GM18502 (cell line): Measurements from ENCODE around the gene PFN4.
"Not testable (repeated sequence)": the region's sequence is repeated elsewhere in the genome, so short reads cannot be mapped to it uniquely, and the experiment has no call there.

Experiments used
- ATAC-seq: cut with Tn5 transposase; IDR thresholded peaks from one replicate; pipeline ENCODE4 v1.9.1; 2021; ENCODE audit warnings: mild to moderate bottlenecking; ENCODE audit not compliant: unreplicated experiment, poor library complexity

PFN4 gene

DNA sequence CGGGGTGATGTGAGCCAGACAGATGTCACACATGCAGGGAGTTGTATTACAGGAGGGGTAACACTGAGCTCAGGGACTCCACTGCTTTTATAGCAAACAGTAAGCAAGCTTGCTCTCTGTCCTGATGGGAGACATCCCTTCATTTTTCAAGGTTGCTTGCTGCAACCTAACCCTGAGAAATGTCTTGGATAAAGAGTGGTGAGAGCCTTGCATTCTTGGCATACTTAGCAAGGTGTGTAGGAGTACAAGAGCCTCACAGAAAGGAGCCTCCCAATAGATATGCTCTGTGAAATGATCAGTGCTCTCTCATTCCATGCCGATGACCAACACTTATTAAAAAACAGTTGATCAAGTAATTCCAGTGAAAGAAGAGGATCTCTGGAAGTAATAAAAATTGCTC lies 8.1 kb downstream of the PFN4 start:
- no peak for ATAC-seq

DNA sequence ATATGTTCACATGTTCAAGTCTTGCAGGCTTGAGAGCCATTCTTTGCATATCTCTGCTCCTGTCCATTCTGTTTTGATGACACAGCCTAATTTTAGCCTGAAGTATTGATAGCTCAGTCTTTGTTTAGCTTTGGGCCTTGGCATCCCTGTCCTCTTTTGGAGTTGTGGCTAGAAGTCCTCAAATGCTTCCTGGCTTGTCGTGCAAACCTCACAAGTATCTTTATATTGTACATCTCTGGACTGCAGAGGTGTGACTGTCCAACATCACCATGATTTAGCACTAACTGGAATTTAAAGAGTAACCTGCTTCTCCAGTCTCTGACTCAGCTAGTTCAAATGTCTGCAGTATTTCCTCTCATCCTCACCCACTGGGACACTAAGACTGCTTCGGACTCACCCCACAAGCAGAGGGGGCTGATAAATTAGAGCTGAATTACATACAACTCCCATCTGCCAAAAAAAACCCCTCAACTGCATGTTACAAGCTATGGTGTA lies 11.7 kb downstream of the PFN4 start:
- ATAC-seq, result no peak

- ATAC-seq, result no peak
These were observed 12.4 kb downstream of the PFN4 start for GRCh38 chr2:24110660-24111303.

DNA sequence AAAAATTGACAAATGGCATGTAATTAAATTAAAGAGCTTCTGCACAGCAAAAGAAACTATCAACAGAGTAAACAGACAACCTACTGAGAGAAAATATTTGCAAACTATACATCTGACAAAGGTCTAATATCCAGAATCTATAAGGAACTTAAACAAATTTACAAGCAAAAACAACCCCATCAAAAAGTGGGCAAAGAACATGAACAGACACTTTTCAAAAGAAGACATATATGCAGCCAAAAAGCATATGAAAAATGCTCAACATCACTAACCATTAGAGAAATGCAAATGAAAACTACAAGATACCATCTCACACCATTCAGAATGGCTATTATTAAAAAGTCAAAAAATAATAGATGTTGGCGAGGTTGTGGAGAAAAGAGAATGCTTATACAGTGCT lies 13.7 kb downstream of the PFN4 start:
- ATAC-seq, result not testable (repeated sequence)

DNA sequence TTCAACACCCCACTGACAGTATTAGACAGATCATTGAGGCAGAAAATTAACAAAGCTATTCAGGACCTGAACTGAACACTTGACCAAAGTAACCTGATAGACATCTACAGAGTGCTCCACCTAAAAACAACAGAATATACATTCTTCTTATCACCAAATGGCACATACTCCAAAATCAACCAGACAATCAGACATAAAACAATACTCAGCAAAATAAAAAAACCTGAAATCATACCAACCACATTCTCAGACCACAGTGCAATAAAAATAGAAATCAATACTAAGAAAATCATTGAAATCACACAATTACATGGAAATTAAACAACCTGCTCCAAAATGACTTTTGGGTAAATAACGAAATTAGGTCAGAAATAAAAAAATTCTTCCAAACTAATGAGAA lies 15.8 kb downstream of the PFN4 start:
- ATAC-seq, result no peak

- no peak for ATAC-seq
These were observed 16.3 kb downstream of the PFN4 start for GRCh38 chr2:24106786-24107185.

DNA sequence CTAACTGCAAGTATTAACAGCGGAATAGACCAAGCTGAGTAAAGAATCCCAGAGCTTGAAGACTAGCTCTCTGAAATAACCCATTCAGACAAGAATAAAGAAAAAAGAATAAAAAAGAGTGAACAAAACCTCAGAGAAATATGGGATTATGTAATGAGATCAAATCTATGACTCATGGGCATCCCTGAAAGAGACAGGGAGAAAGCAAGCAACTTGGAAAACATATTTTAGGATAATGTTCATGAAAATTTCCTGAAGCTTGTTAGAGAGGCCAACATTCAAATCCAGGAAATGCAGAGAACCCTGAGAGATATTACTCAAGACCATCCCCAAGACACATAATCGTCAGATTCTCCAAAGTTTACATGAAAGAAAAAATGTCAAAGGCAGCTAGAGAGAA lies 17.3 kb downstream of the PFN4 start:
- ATAC-seq, result no peak

- no peak for ATAC-seq
These were observed 18.2 kb downstream of the PFN4 start for GRCh38 chr2:24104906-24105305.

- no peak for ATAC-seq
These were observed 19.0 kb downstream of the PFN4 start for GRCh38 chr2:24104110-24104650.

- no peak for ATAC-seq
These were observed 20.5 kb downstream of the PFN4 start for GRCh38 chr2:24102677-24103076.

DNA sequence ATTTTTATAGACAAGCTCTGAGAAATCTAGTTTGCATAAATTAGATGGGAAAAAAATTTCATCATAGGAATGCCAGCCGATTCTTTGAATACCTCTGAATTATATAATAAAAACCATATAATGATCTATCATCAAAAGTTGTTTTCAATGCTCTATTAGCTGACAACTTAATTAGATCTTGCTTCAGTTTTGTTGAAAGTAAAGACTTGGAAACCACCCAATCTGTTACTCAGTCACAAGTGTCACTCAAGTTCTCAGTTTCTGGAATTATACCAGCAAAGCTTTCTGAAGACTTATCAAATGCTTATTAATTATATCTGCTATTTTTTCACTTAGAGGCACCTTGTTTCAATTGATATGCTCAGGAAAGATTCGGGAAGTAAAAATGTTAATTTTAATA lies 21.1 kb downstream of the PFN4 start:
- ATAC-seq, result no peak

- ATAC-seq, result not testable (repeated sequence)
These were observed 22.4 kb downstream of the PFN4 start for GRCh38 chr2:24100732-24101131.

- not testable (repeated sequence) for ATAC-seq
These were observed 27.9 kb downstream of the PFN4 start for GRCh38 chr2:24095171-24095677.

DNA sequence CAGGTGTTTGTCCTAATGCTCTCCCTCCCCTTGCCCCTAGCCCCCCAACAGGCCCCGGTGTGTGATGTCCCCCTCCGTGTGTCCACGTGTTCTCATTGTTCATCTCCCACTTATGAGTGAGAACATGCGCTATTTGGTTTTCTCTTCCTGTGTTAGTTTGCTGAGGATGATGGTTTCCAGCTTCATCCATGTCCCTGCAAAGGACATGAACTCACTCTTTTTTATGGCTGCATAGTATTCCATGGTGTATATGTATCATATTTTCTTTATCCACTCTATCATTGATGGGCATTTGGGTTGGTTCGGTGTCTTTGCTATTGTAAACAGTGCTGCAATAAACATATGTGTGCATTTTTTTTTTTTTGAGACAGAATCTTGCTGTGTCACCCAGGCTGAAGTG lies 29.9 kb downstream of the PFN4 start:
- not testable (repeated sequence) for ATAC-seq

GRCh38 chr2:24088821-24089359 lies 34.2 kb downstream of the PFN4 start:
- ATAC-seq, result no peak

DNA sequence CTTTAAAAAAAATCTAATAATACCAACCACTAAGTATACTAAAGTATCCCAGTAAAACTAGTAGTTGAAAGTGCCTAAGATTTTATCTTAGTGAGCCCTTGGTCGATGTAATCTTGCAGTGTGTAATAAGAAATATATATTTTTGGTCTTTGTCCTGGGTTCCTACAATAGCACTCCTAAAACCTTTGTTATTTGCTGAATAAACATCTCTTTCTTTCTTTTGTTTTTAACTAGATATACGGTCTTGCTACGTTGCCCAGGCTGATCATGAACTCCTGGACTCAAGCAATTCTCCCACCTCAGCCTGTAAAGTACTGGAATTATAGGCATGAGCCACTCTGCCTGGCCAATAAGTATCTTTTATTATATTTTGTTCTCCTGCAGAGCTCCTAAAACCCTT lies 36.1 kb downstream of the PFN4 start:
- no peak for ATAC-seq

GRCh38 chr2:24086241-24086640 lies 36.9 kb downstream of the PFN4 start:
- no peak for ATAC-seq

- ATAC-seq, result no peak
These were observed 38.0 kb downstream of the PFN4 start for GRCh38 chr2:24085200-24085489.

DNA sequence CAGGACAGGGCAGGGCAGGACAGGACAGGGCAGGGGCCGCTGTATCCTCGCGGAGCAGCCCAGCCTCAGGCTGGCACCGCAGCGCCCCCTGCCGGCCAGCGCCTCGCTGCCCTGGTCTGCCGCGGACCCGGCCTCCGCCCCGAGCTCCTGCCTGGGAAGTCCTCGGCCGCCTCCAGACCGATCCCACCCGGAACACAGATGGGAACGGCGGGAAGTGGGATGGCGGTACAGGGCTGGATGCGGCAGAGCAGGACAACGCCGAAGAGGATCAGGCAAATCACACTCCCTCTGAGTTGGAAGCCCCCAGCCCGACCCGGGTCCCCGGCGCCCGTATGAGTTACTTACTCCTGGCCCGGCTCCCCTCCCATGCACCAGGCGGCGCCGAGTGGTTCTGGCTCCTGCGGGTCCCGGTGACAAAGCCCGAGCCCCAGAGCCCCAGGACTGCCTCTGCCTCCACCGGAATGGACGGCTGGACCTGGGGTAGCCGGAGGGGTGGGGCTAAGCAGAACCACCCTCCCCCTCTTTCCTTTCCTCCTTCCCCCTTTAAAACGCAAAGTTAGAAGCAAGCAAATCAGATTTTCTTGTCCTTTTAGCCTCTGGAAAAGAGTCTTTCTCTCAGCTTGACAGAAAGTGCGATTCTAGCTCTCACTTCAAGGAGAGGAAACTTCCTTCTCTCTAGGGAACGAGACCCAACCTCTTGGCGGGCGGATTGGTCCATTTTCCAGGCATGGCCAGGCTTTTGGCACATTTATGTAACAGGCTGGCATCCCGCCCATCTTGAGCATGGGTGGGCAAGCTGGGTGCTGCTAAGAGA lies 38.5 kb downstream of the PFN4 start, which contains the start of gene TP53I3:
TP53I3 (minus strand) TSS at position 449 of the 814 bp plus-strand sequence. CDS start 508 bp downstream, outside the sequence.
- peak; percentile 74 for ATAC-seq

DNA sequence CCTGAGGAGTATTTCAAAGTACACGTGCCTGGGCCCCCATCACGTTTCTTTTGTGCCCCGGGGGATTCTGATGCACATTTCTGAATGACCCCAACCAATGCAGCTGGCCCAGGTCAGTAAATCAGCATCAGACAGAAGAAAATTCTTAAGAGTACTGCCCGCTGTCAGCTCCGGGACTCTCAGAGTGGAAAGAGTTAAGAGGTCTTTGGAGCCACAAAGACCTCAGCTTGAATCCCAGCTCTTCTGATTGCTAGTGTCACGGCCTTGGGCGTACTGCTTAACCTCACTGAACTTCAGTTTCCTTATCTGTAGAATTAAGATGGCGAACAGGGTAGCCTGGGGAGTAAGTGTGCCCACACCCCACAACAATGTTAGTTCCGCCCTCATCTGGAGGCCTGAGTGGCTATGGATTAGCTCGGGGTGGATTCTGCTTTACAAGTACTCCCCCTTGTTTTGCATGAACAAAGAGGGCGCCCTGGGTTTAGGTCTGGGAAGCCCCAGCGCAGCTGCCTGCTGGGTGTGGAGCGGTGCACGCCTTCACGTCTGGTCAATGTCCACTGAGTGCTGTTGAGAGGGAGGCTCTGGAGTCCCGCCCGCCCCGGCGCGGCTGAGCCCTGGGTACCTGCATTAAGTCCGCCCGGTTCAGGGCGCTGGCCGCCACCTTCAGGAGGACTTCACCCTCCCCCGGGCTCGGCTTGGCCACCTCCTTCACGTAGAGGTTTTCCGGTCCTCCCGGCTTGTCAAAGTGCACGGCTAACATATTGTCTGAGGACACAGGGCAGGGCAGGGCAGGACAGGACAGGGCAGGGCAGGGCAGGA lies 39.4 kb downstream of the PFN4 start:
- ATAC-seq, result peak; percentile 84
